ENCODE data around the gene KCNRG. TPM values are rescaled to one million over a fixed set of nuclear protein-coding genes. Genes with fewer than 3 reads are reported as not detected.
"Not testable (repeated sequence)": the region's sequence is repeated elsewhere in the genome, so short reads cannot be mapped to it uniquely, and the experiment has no call there.

KCNRG gene
- total RNA-seq, 1 experiment from 2014 or later, result 2.3 TPM

DNA sequence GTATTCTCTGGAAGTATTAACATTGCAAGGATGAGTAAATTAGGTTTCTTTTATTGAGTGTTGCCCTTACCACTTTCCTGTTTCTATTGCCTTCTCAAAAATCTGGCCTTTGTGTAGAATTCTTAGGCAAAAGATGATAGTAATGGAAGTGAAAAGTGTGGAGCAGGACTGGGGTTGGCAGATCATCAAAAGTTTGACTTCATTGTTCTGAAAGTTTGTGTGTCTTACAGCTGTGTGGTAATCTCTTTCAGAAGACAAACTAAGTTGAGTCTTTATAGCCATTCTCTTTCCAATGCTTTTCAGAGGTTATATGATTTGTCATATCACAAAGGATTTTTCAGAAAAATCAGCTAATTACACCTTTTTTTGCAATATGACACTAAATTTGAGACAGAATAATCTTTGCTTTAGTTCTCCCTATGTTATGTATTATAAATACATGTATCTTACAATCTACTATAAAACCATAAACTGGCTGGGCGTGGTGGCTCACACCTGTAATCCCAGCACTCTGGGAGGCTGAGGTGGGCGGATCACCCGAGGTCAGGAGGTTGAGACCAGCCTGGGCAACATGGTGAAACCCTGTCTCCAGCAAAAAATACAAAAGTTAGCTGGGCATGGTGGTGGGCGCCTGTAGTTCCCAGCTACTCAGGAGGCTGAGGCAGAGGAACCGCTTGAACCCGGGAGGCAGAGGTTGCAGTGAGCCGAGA is 8.7 kb upstream of the KCNRG start:
- no peak for DNase-seq (ENCODE audit: low read depth)

DNA sequence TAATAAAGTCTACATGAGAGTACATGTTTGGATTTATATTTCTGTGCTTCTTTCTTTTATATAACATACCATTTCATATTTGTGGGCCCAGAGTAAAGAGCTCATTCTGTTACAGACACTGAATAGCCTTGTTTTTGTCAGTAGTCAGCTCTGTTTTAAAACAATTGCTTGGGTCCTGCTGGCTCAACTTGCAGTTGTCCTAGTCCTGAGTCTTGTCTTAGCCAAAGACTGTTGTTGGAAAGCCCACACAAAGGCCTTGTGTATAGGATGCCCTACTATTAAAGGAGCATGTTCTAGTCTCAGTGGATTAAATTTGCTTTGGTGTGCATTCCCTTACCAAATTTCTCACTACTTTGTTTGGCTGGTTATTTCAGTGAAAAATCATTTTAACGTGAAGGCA is 3.8 kb upstream of the KCNRG start:
- no peak for DNase-seq (ENCODE audit: low read depth)

DNA sequence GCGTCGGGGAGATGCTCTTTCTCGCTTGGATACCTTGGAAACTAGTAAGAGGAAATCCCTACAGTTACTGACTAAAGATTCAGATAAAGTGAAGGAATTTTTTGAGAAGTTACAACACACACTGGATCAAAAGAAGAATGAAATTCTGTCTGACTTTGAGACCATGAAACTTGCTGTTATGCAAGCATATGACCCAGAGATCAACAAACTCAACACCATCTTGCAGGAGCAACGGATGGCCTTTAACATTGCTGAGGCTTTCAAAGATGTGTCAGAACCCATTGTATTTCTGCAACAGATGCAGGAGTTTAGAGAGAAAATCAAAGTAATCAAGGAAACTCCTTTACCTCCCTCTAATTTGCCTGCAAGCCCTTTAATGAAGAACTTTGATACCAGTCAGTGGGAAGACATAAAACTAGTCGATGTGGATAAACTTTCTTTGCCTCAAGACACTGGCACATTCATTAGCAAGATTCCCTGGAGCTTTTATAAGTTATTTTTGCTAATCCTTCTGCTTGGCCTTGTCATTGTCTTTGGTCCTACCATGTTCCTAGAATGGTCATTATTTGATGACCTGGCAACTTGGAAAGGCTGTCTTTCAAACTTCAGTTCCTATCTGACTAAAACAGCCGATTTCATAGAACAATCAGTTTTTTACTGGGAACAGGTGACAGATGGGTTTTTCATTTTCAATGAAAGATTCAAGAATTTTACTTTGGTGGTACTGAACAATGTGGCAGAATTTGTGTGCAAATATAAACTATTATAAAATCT is 2.7 kb upstream of the KCNRG start:
- no peak for DNase-seq (ENCODE audit: low read depth)

DNA sequence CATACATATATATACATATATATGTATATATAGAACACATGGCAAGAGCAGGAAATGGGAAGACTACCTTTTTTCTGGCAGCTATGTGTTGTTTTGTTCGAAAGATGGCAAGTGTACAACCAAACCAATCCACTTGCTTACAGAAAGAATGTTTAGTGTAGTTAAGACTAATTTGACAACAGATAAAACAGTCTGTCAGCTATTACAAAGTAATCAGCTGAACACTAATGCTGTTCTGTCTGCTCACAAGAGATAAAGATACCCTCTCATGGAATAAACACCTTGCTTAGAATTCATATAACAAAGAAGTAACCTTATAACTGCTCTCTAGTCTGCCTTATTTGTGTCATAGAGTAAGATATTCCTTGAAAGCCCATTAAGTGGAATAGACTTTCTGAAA is 858 bp upstream of the KCNRG start:
- no peak for DNase-seq (ENCODE audit: low read depth)

DNA sequence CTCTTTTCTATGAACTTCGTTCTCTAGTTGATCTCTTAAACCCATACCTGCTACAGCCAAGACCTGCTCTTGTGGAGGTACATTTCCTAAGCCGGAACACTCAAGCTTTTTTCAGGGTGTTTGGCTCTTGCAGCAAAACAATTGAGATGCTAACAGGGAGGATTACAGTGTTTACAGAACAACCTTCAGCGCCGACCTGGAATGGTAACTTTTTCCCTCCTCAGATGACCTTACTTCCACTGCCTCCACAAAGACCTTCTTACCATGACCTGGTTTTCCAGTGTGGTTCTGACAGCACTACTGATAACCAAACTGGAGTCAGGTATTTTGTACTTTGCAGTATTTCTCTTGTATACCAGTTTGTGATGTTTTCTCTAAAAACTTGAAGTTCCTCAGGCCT is 506 bp downstream of the KCNRG start:
- DNase-seq (ENCODE audit: low read depth), result no peak

DNA sequence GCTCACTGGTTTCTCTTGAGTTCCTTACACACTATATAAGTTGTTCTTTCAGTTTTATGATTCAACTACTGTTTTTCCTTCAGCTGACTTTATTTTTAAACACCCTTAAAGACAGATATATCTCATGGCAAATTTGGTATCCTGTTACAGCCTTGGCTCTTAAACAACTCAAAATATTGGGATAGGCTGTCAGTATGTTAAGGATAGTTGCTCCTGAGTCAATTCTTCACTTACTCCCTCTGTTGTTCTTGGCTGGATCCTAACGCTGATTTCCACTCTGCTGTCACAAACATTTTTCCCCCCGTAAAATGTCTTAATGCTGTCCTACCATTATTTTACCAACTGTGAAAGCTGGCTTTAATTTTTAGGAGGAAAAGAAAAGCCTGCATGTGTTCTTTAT is 1.2 kb downstream of the KCNRG start:
- no peak for DNase-seq (ENCODE audit: low read depth)

DNA sequence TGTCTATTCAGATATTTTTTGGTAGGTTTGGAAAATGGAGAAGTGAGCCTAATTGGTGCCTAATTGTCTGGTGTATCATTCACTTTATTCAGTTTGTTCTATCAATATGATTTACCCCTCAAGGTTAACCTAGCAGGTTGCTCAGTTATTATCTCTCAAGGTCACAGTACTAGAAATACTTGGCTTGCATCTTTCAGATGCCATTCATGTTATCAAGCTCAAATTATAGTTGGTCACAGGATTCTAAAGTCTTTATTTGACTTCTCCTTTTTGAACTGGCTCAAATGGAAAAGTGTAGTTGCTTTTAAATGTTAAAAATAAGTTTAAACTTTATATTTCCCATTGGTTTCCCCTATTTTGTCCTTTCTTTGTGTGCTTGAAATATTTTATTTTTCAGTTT is 2.6 kb downstream of the KCNRG start:
- no peak for DNase-seq (ENCODE audit: low read depth)

DNA sequence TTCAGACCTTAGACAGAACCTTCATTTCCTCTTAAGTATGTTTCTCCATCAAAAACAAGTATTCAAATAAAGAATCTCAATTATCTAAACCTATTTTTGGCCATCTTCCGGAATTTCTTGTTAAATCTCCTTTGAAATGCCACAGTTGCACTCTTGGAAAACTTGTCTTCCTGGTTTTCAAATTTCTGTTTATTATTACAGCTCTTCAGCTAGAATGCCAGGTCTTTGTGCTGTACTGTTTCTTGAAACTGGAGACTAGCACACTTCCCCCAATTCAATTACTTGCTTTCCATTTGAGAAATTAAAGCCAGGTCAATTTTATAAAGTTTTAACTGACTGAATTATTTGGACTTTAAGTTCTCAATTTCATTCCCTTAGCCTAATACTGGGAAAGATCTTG is 10.2 kb downstream of the KCNRG start:
- DNase-seq (ENCODE audit: low read depth), result no peak

DNA sequence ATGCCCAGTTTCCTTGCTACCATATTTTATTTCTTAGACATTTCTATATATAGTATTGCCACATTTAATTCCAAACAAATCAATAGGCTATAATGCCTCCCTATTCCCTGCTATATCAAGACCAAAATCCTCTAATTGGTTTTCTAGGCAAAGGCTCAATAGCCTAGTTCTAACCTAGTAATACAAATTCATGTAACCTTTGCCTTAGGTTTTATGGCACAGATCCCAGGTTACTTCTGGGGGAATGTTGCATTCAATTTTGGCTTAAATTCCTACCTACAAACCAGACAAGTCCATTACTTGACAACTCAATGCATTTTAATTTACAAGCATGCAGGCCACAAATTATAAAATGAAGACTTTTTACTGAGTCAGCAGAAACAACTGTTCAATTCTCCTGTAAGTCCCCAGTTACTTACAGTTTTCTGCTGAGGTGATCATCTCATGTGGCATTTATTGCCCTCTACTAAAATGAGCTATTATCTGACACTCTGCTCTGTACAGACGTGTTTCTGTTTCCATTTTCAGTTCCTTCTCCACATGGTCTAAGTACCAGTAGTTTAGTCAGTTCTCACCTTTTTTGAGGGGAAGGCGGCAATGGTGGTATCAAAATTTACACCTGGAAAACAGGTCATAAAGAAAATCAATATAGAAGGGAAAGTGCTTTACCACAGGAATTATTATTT is 11.7 kb downstream of the KCNRG start:
- DNase-seq (ENCODE audit: low read depth), result no peak

DNA sequence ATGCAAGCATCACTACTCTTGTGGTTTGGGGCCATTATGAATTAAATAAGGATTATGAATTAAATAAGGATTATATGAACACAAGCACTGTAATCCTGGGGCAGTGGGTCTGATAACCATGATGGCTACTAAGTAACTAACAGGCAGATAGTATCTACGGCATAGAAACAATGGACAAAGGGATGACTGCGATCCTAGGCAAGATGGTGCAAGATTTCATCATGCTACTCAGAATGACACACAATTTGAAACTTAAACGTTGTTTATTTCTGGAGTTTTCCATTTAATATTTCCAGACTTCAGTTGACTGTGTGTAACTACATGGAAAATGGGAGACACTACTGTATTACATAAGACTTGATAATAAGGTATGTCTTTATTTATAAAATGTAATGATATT is 15.1 kb downstream of the KCNRG start:
- no peak for DNase-seq (ENCODE audit: low read depth)

DNA sequence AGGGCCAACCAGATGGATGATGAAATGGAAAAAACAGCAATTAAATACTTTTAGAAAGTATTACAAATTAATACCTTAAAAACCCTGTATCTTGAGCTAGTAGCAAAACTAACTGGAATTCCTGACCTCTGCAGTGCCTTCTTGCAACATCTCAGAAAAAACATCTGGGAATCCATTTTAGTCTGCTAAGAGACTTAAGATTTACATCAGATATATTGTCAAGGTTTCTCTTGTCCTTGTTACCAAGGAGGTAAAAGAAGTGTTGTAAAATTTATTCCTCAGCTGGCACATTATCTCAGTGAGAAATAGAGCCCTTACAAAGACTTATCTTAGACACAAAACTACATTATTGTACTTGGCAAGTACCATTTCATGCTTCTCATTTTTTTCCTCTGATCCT is 18.5 kb downstream of the KCNRG start:
- DNase-seq (ENCODE audit: low read depth), result no peak

DNA sequence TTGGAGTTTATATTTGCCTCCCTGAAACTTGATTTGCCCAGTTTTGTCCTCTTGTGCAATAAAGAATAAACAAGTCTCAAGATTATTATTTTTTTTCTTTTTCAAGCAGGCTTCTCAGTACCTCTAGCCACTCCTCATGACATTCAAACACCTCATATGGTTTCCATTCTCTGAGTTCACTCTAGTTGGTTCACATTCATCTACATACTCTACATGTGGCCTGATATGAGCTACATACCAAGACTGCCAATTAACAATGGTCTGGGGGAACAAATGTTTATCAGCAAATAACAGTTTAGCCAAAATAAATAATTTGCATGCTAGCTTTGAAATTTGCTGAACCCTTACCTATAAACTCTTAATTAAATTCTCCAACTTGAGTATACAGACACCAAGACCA is 22.5 kb downstream of the KCNRG start:
- no peak for DNase-seq (ENCODE audit: low read depth)

DNA sequence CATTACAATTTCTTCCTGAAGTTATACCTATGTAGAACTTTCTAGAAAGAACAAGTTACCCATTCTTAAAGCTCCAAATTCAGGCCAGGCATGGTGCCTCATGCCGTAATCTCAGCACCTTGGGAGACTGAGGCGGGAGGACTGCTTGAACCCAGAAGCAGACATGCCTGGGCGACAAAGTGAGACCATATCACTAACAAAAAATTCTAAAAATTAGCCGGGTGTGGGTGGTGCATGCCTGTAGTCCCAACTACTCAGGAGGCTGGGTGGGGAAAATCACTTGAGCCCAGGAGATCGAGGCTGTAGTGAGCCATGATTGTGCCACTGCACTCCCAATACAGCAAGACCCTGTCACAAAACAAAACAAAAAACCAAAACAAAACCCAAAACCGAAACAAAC is 23.0 kb downstream of the KCNRG start:
- DNase-seq (ENCODE audit: low read depth), result no peak

DNA sequence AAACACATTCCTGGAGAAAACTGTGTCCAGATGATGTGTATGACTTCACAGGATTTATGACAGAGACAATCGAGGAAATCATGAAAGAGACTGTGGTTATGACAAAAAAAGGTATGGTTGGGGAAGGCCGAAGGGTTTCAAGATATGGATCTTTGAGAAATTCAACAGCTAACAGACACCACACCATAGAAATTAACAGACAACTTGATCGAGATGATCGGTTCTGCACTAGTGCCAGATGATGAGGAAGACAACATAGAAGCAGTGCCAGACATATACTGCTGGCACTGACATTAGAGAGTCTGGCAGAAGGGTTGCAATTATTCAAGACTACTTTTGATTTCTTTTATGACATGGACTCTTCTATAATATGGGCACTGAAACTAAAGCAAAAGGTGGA is 37.2 kb downstream of the KCNRG start:
- no peak for DNase-seq (ENCODE audit: low read depth)

DNA sequence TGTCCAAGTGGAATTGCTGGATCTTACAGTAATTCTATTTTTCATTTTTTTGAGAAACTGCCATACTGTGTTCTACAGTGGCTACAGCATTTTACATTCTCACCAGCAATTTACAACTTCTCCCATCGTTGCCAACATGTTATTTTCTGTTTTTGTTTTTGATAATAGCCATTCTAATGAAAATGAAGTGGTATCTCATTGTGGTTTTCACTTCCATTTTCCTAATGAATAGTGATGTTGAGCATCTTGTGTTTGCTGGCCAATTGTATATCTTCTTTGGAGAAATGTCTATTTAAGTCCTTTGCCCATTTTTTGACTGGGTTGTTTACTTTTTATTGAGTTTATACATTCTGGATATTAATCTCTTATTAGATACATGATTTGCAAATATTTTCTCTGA is 38.6 kb downstream of the KCNRG start:
- DNase-seq (ENCODE audit: low read depth), result no peak

DNA sequence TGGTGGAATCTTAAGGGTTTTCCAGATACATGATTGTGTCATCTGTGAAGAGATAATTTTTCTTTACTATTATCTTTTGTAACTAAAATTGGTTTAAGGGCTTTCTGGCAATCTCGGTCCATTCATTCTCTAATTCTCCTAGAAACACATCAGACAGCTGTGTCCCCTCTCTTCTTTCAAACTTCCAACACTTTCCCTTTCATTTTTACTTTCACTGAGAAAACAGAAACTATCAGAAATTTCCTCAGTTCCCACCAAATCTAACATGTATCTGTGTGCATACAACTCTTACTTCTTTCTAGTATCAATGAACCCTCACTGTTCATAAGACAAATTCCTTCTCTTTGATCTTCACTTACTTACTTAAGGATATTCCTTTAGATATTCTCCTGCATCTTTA is 40.2 kb downstream of the KCNRG start:
- no peak for DNase-seq (ENCODE audit: low read depth)

DNA sequence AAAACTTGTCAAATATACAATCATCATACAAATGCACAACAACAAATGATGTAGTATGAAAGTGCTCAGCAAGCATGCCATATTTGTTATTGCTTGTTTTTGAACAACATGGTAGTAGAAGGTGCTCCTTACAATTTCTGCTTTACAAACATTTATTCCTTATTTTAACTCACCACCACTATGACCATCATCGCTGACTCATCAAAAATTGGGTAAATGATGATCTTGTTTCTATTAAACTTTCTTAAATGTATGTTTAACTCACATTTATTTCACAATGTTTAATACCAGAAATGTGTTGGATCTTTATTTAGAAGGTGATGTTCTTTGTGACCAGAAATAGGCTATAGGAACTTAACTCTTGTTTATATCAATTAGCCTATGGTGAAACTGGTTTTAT is 45.5 kb downstream of the KCNRG start:
- no peak for DNase-seq (ENCODE audit: low read depth)

DNA sequence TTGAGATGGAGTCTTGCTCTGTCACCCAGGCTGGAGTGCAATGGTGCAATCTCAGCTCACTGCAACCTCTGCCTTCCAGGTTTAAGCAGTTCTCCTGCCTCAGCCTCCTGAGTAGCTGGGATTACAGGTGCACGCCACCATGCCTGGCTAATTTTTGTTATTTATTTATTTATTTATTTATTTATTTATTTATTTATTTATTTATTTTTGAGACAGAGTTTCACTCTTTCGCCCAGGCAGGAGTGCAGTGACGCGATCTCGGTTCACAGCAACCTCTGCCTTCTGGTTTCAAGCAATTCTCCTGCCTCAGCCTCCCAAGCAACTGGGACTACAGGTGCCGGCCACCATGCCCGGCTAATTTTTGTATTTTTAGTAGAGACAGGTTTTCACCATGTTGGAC is 47.1 kb downstream of the KCNRG start:
- not testable (repeated sequence) for DNase-seq (ENCODE audit: low read depth)

DNA sequence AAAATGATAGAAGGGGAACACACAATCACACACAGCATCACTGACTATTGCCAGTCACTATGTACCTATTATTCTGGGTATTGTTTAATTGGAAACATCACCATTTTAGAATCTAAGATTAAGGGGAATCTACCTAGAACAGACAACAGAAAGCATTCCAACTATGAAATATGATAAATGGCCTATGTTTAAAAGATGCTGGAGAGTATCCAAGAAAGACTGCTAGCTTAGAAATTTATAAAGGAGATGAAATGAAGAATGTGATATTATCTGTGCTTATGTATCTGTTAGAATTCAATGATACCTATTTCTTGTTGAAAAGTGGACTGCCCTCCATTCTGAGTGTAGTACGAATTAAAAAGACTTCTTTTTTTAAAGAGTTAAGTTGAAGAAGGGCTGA is 50.5 kb downstream of the KCNRG start:
- no peak for DNase-seq (ENCODE audit: low read depth)

DNA sequence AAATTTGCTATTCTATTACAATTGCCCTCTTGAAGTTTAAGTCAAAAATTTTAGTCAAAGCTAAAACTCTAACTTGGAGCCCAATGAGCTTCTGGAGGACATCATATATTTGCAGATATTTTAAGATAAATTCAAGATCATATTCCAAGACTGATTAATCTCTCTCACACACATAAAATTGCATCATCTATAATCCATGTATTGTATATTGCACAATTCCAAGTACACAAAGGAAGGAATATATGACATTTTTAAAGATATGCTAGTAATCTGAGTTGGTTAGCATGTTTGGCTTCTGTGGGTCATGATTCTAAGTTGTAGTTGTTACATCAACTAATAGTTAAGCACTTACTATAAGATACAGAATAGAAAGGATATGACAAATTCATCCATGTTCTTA is 53.3 kb downstream of the KCNRG start:
- no peak for DNase-seq (ENCODE audit: low read depth)

DNA sequence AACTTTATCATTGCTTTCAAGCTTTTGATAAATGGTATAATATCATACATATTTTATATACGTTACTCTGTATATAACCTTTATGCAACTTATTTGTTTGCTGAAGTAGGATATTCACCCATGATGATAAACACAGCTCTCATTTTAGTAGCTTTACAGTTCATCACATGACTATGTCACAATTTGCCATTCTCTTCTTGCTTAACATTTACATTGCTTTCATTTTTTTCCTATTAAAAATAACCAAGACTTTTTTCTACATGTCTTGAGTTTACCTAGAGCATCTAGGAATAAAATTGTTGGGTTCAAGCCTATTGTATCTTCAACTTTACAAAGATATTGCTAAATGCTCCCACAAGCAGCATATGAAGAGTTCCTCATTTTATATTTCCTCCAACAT is 54.0 kb downstream of the KCNRG start:
- DNase-seq (ENCODE audit: low read depth), result no peak

DNA sequence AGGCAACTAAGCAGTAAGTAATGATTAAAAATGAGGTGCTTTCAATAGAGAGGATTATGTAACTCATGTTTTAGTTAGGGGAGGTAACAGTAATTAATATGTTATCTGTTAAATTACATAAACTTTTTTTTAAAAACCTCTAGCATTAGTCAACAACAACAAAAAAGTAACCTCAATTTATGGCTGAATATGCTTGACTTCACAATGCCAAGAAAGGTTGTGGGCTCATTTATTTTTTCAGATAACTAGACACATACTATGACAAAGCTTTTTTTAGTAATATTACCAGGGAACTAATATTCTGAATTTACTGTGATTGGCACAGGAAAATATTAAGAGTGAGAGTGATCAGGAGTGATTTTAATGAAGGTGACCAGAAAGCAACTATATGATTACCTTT is 54.9 kb downstream of the KCNRG start:
- no peak for DNase-seq (ENCODE audit: low read depth)

Data from HT1080 (cell line).